Measurements from ENCODE around the gene NFX1. TPM values are rescaled to one million over a fixed set of nuclear protein-coding genes. Genes with fewer than 3 reads are reported as not detected.

The NFX1 gene
- total RNA-seq, 1 experiment from 2014 or later = 40.0 TPM

- BruUV-seq (replicated peaks) = no TSS peak
- TF ChIP-seq EZH2 (IDR thresholded peaks at IDR 0.05; ENCODE audit: borderline replicate concordance, low read depth, low read length, poor library complexity, severe bottlenecking) (no peak), CTCF (conservative IDR thresholded peaks at IDR 0.05; ENCODE audit: low read depth, low read length) (no peak)
- ChIA-PET CTCF (no interaction called here), POLR2A (ENCODE audit: low non-redundant PET) (no interaction called here)
- no peak overlapping the region for H3K4me3 ChIP-seq (ENCODE audit: low read depth, low read length, poor library complexity, severe bottlenecking)
- no peaks in the 10 kb centered on the region for H3K27me3 ChIP-seq (replicated peaks; ENCODE audit: insufficient read depth, low read depth, low read length, poor library complexity)
- no peak for DNase-seq (ENCODE audit: low spot score)
- intact Hi-C loops (cut with micrococcal nuclease; ENCODE audit: unreplicated experiment) = no loop called here
- H3K9me3 ChIP-seq (ENCODE audit: low read depth, low read length, poor library complexity, severe bottlenecking) = no peaks in the 10 kb centered on the region
- H3K27ac ChIP-seq (ENCODE audit: low read depth, low read length, poor library complexity, severe bottlenecking) = no peak overlapping the region
- H3K36me3 ChIP-seq (ENCODE audit: insufficient read depth, low read length, poor library complexity, severe bottlenecking) = peaks cover 76% of the 10 kb centered on the region
- peaks cover 4% of the 10 kb centered on the region for H3K4me1 ChIP-seq (ENCODE audit: insufficient read depth, low read length, poor library complexity, severe bottlenecking)
Measured at GRCh38 chr9:33297432-33297831, 7.1 kb downstream of the NFX1 start.

GRCh38 chr9:33300546-33300945 lies 10.2 kb downstream of the NFX1 start:
- TF ChIP-seq EZH2 (IDR thresholded peaks at IDR 0.05; ENCODE audit: borderline replicate concordance, low read depth, low read length, poor library complexity, severe bottlenecking) = no peak
- TF ChIP-seq CTCF (conservative IDR thresholded peaks at IDR 0.05; ENCODE audit: low read depth, low read length) = no peak
- Histone ChIP-seq H3K9me3 (ENCODE audit: low read depth, low read length, poor library complexity, severe bottlenecking) (no peaks in the 10 kb centered on the region), H3K36me3 (ENCODE audit: insufficient read depth, low read length, poor library complexity, severe bottlenecking) (peaks cover 97% of the 10 kb centered on the region), H3K4me1 (ENCODE audit: insufficient read depth, low read length, poor library complexity, severe bottlenecking) (peaks cover 4% of the 10 kb centered on the region), H3K27ac (ENCODE audit: low read depth, low read length, poor library complexity, severe bottlenecking) (no peak overlapping the region), H3K4me3 (ENCODE audit: low read depth, low read length, poor library complexity, severe bottlenecking) (no peak overlapping the region), H3K27me3 (replicated peaks; ENCODE audit: insufficient read depth, low read depth, low read length, poor library complexity) (no peaks in the 10 kb centered on the region)
- intact Hi-C loops (cut with micrococcal nuclease; ENCODE audit: unreplicated experiment) = no loop called here
- ChIA-PET CTCF (no interaction called here), POLR2A (ENCODE audit: low non-redundant PET) (no interaction called here)
- BruUV-seq (replicated peaks) = no TSS peak
- no peak for DNase-seq (ENCODE audit: low spot score)

GRCh38 chr9:33304362-33304761 lies 14.0 kb downstream of the NFX1 start:
- H3K9me3 ChIP-seq (ENCODE audit: low read depth, low read length, poor library complexity, severe bottlenecking) = no peaks in the 10 kb centered on the region
- no peaks in the 10 kb centered on the region for H3K27me3 ChIP-seq (replicated peaks; ENCODE audit: insufficient read depth, low read depth, low read length, poor library complexity)
- ChIA-PET CTCF (no interaction called here), POLR2A (ENCODE audit: low non-redundant PET) (interaction anchor here (0.6 kb wide), 1 partner anchor 741 kb away, joined by 10 read pairs; no protein-coding TSS in a partner anchor)
- no peak overlapping the region for H3K4me3 ChIP-seq (ENCODE audit: low read depth, low read length, poor library complexity, severe bottlenecking)
- H3K36me3 ChIP-seq (ENCODE audit: insufficient read depth, low read length, poor library complexity, severe bottlenecking) = peaks cover 90% of the 10 kb centered on the region
- TF ChIP-seq CTCF (conservative IDR thresholded peaks at IDR 0.05; ENCODE audit: low read depth, low read length) = no peak
- TF ChIP-seq EZH2 (IDR thresholded peaks at IDR 0.05; ENCODE audit: borderline replicate concordance, low read depth, low read length, poor library complexity, severe bottlenecking) = no peak
- DNase-seq (ENCODE audit: low spot score) = no peak
- BruUV-seq (replicated peaks) = no TSS peak
- intact Hi-C loops (cut with micrococcal nuclease; ENCODE audit: unreplicated experiment) = no loop called here
- H3K4me1 ChIP-seq (ENCODE audit: insufficient read depth, low read length, poor library complexity, severe bottlenecking) = no peaks in the 10 kb centered on the region
- no peak overlapping the region for H3K27ac ChIP-seq (ENCODE audit: low read depth, low read length, poor library complexity, severe bottlenecking)
